GM18520 (cell line): ENCODE measurements around the gene SLC22A13.
"Not testable (repeated sequence)": the region's sequence is repeated elsewhere in the genome, so short reads cannot be mapped to it uniquely, and the experiment has no call there.

Source experiments
- ATAC-seq: cut with Tn5 transposase; IDR thresholded peaks from one replicate; pipeline ENCODE4 v1.9.1; 2021; ENCODE audit not compliant: unreplicated experiment

The SLC22A13 gene

DNA sequence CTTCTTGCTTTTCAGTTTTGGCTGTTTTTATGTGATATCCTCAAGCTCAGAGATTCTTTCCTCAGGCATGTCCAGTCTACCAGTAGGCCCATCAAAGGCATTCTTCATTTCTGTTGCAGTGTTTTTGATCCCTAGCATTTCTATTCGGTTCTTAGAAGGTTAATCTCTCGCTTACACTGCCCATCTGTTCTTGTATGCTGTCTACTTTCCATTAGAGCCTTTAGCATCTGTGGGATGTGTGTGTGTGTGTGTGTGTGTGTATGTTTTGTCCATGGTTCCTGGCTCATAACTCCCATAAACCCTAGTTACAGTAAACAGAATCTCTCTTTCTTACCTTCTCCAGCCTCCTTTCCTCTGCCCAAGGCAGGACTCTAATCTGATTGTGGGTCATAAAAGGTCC lies 5.1 kb upstream of the SLC22A13 start:
- no peak for ATAC-seq

DNA sequence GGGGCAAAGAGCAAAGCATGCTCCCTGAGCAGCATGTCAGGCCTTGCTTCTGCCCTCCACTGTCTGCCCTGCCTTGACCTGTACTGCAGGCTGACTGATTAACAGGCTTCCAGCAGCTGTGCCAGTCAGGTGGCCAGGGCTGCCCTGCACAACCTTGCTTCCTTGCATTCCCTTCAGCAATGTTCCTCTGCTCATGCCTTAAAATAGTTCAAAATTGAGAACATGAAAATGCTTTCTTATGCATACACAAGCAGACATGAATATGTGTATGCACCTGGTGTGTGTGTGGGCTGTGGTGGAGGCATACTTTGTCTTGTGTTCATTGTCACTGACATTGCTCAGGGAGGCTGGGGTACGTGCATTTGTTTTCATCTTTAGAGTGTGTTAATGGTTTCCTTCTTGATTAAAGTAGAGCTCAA lies 1.2 kb upstream of the SLC22A13 start:
- no peak for ATAC-seq

DNA sequence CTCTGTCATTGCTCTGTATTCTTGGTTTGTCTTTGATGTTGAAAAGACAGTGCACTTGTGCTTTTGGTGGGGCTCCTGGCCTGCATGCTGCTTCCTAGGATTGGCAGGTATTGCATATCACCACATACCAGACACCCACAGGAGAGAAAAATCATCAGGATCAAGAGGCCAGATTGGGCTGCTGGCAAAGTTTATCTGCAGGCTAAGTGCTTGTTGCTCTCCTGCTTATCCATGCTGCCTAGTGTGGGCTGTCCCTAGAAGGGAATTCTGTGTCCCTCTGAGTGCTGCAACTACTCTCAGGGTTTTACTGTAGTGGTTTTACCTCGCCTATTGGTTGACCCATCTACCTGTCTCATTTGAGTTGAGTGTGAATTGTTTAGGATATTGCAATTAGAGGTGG lies 833 bp upstream of the SLC22A13 start:
- ATAC-seq, result no peak

DNA sequence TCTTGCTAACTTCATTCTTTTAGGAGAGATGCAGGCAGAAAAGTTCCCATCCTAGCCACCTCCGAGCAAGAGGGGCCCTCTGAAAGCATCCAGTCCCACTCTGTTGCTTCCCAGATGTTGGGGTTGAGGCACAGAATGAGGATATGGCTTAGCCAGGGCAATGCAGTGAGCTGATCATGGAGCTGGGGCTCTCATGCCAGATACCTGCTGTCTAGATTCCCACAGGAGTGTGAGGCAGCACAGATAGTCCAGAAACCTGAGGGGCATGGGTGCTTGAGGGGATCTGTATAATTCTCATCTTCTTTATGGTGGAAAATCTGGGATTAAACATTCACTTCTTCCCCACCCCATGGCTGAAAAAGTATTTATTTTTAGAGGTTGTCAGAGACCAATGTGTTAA lies 1.2 kb downstream of the SLC22A13 start:
- no peak for ATAC-seq

DNA sequence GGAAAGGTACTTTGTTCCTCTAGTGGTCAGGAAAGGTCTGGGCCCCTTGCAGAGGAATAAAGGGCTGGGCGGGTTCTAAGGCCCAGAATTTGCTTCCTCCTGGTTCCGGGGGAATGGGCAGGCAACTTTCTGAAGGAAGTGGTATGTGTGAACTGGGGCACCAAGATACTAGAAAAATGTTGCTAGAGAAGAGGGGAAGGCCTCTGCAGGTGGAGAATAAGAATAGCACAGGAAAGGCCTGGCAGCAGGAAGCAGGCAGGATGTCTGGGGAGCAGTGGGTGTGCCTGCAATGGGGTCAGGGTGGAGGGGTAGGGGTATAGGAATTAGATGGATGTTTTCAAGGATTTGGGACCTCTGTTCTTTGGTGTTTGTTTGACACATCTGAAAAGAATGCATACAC lies 2.0 kb downstream of the SLC22A13 start:
- no peak for ATAC-seq

DNA sequence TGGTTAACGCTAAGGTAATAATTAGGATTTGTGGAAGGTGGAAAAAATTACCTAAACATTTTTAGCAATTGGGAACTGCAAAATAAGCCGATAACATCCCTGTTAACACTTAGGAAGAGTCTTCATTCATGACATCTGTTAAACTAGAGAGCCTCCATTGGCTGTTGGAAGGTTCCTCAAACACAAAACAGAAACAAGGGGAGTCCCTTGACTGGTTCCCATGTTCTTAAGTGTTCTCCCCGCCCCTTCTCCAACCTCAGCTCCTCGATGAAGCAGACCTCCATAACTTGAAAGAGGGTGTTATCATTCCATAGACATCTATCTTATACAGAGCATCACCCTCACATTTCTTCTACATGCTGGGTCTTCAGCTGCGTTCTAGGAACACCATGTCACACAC lies 2.5 kb downstream of the SLC22A13 start:
- no peak for ATAC-seq

DNA sequence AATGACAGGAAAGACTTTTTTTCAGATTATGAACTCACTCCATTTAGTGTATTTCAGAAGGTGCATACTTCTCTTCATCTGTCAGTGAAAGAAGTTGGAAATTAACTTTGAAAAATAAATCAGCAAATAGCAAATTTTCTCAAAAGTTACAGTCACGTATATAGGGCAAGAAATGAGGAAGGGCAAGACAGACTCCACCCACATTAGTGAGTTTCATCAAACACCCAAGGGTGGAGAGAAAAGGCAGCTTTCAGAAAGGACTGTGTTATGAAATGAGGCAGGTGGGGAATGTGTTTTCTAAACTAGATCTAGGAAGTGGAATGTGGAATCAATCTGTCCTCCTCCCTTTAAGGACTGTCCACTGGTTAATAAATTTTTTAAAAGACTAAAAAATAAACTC lies 2.9 kb downstream of the SLC22A13 start:
- no peak for ATAC-seq

DNA sequence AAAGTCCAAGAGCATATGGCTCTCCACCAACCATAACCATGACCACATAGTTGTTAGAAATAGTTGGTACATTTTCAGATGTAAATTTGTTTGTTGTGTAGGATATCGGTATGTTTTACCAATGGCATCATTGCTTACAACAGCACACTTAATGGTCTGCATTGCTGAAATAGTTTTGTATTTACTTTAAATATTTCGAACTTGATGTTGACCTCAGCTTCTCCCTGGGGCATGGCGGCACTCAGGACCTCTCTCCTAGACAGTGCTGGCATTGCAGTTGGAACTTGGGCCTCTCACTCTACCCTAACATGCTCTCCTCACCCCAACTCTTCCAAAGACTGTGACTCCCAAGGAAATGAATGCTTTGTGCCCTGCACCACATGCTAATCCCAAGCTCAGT lies 5.0 kb downstream of the SLC22A13 start:
- ATAC-seq, result no peak

DNA sequence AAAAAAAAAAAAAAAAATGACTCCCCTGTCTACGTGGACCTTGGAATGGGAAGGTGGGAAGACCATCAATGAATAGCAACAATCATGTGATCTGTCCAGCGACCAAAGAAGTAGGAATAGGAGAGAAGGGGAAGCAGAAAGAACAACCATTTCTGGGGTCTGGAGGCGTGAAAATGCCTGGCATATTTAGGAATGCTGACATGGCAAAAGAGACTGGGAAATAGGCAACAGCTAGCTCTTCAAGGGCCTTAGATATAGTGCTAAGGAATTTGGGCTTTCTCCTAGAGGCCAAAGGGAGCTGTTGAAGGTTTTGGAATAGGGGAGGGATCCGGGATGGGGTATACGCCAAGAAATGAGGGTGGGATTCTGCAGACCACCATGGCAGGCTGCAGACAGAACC lies 5.9 kb downstream of the SLC22A13 start:
- ATAC-seq, result no peak

DNA sequence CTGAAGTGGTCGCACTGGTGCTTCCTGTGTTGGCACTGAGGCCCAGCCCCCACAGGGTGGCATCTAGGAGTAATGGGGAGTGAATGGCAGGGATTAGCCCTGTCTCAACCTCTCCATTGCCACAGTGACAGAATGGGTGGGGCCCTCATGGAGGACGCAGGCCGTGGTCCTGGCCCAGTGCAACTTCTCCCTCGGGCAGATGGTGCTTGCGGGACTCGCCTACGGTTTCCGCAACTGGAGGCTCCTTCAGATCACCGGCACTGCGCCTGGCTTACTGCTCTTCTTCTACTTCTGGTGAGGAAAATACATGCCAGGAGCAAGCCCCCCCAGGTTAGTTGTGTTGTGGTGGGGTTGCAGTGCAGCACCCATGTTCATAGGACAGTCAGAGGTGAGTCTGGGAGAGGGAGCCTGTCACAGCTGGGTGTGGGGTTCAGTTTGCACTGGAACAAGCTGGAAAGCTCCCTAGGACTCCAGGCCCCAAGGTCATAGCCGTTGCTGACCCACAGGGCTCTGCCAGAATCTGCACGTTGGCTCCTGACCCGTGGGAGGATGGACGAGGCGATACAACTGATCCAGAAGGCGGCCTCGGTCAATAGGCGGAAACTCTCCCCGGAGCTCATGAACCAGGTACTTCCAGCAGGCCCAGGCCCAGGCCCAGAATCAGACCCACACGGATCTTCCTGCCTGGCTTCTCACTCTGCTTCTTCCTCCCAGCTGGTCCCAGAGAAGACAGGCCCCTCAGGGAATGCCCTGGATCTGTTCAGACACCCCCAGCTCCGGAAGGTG lies 9.4 kb downstream of the SLC22A13 start:
- no peak for ATAC-seq

DNA sequence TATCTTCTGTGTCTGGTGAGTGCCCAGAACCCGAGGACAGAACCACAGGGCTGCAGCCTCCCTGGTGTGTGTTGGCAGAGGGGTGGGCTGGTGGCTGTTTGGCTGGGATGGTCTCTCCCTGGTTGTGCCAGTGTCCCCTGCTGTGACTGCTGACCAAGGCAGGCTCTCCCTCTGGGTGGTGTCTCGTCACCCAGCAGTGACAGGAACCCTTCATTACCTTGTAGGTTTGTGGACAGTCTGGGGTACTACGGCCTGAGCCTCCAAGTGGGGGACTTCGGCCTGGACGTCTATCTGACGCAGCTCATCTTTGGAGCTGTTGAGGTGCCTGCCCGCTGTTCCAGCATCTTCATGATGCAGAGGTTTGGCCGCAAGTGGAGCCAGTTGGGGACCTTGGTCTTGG lies 10.0 kb downstream of the SLC22A13 start:
- no peak for ATAC-seq

DNA sequence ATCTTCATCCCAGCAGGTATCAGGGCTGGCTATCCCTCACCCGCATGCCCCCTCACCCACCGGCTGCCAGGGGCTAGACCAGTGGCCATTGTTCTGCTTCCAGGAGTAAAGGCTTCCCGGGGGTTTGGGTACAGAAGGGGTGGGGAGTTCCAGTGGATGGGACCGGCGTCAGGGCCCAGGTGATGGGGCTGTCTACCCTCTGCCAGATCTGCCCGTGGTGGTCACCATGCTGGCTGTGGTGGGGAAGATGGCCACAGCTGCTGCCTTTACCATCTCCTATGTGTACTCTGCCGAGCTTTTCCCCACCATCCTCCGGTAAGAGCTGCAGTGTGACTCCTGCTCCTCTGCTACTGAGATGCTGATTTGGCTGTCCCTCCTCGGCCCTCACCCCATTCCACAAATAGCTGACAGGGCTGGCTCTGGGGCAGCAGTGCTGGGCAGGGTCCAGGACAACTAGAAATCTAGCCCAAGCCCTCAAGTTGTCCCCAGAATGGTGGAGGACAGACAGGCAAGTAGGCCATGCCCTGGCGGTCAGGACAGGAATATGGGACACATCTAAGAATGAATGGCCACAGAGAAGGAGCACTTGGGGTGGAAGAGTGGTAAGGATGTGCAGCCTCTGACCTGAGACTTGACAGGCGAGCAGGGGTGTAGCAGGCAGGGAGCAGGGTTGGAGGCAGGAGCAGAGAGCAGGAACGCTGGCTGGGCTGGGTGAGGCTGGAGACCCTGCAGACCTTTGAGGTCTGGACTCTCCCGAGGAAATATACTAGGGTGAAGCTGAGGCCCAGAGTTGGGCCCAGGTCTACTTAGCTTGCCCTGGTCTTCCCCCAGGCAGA lies 10.7 kb downstream of the SLC22A13 start:
- ATAC-seq, result no peak

DNA sequence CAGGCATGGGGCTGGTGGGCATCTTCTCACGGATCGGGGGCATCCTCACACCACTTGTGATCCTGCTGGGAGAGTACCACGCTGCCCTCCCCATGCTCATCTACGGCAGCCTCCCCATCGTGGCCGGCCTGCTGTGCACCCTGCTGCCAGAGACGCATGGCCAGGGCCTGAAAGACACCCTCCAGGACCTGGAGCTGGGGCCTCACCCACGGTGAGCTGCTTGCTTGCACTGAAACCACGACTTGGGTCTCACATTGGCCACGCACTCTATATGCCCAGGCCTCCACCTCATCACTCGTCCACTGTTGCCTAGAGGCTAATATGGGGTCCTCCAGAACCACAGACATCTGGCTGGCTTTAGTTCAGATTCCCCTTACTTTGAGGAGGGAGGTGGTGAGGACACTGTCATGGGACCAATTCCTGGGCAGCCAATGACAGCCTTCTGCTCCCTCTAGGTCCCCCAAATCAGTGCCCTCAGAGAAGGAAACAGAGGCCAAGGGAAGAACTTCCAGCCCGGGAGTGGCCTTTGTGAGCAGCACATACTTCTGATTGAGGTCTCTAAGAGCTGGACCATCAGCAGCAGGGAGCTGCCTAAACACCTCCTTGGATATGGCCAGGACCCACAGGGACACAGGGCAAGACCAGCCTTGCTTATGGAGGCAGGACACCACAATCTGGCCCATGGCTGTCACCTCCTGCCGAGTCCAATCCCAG lies 11.5 kb downstream of the SLC22A13 start:
- no peak for ATAC-seq

DNA sequence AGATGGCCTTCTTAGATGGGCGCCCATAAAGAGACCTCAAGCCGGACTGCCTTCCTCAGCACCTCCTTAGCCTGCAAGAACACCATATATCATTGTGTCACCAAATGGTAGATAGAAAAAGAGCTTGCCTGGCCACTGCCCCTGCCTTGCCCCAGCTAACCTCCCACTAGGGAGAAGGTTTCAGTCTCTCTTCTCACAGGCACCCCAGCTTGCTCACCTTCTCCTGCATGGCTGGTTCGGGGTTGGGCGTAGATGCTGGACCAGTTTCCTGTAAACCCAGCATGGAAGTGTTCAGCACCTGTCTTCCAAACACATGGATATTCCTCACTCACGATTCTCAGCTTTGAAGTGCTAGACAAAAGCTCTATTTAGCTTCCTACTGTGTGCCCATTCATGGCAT lies 13.2 kb downstream of the SLC22A13 start:
- ATAC-seq, result no peak

DNA sequence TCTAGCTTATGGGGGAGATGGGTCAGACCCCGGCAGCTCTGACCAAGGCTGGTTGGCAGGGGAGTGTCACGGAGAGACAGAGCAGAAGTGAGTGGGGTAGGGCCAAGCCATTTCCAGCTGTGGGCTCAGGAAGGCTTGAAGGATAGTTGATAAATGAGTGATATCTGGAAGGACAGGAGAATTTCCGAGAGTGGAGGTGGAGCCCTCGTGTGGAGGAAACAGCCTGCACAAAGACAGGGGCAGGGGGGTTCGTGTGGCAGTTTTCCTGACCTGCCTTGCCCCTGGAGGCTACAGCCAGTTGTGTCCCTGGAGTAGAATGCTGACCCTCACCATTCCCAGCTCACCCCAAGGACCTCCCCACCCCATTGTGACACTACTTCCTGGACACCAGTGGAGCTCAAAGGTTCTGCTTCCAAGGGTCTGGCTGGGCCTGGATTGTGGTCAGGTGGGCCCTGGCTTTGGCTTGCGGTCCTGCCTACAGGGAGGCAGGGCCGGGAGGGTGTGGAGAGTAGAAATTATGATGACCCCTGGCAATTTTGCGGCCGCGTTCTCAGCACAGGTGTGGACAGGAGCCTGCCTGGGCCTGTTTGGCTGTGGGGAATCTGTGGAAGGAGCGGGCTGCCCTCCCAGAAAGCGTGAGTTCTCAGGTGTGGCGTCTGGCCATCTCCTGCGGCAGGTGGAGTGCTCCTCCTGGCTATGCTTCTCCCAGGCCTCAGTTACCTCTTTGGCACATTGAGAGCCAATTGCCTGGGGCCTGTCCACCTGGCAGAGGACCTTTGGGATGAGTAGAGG lies 16.5 kb downstream of the SLC22A13 start, which contains the start of gene SLC22A14:
Gene SLC22A14 (plus strand): TSS at position 400 of the 792 bp plus-strand sequence. CDS start 23,733 bp downstream, outside the sequence.
- ATAC-seq, result no peak

DNA sequence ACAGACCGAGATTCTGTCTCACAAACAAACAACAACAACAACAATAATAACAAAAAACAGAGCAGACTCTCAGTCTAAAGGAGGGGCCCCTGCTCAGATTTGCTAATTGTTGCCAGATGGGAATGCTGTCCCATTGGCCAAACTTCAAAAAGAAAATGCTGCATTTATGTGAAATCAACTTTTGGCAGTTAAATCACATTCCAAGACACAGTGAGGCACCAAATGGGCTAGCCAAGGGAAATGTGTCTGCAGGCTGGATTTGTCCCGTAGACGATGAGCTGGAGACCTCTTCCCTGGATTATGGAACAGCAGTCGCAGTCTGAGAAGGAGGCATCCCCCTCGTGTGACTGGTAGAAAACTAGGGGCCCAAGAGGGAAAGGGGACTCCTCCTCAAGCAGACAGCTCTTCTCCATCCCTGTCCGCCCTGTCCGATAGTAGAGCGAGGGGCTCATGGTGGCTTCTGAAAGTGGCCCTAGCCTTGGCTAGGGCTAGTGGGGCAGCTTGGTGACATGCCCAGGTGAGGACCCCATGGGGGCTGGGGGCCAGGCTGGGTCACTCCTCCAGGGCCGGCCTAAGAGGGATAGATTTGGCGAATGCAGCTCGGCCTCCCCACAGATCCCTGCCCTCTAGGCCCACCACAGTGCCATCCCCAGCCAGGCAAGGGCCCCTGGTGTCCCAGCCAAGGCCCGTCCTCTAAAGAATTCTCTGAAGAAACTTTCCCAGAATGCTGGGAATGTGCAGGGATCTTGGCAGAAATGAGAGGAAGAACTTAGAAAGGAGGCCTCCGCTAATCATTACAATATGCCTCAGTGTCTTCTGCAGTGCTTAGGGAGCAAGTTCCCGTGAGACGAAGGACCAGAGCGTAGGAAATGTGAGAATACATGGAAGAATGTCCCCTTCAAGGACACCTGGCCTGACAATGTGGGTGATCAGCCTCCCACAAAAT lies 18.5 kb downstream of the SLC22A13 start:
- no peak for ATAC-seq

DNA sequence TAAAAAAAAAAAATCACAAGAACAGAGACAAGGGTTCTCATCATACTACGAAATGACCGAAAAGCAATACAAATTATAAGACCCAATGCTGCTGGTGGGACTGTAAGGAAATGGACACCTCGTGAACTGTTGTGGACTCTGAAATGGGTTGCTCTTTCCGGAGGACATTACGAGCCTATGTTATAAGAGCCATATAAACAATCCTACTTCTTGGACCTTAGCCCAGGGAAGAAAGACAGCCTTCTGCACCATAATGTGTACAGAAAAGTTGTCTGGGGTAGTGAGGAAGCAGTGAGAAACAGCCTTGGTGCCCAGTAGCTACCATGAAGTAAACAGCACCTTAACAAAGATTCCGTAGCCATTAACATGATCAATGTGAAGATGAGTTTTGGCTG lies 19.1 kb downstream of the SLC22A13 start:
- no peak for ATAC-seq

DNA sequence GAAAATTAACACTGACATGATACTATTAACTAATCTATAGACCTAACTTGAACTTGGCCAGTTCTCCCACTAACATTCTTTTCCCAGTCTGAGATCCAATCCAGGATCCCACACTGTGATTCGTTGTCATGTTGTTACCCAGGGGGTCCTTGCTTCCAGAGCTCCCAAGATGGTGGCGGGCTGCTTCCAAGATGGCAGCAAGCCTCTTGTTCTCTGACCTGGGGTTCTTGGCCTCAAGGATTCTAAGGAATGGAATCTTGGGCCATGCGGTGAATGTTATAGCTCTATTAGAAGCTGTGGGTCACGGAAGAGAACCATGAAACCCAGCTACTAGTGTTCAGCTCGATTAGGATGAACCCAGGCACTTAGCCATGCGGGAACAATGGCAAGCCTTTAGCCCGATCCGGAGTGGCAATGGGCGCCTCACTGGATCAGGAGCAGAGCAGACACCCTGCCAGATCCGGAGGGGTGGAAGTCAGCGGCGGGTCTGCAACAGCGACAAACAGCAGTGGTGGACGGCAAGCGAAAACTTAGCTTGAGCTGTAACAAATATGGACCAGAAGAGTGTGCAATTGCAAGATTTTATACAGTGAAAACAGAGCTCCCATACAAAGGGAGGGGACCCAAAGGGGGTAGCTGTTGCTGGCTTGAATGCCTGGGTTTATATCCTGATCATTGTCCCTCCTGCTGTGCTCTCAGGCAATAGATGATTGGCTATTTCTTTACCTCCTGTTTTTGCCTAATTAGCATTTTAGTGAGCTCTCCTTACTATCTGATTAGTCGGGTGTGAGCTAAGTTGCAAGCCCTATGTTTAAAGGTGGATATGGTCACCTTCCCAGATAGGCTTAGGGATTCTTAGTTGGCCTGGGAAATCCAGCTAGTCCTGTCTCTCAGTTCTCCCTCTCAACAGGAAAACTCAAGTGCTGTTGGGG lies 23.9 kb downstream of the SLC22A13 start:
- ATAC-seq, result not testable (repeated sequence)

DNA sequence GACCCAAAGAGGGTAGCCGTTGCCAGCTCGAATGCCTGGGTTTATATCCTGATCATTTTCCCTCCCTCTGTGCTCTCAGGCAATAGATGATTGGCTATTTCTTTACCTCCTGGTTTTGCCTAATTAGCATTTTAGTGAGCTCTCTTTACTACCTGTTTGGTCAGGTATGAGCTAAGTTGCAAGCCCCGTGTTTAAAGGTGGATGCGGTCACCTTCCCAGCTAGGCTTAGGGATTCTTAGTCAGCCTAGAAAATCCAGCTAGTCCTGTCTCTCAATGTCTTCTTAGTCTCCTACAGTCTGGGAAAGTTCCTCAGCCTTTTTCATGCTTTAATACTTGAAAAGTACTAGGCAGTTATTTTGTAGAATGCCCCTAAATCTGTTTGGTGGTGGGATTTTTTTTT lies 31.4 kb downstream of the SLC22A13 start:
- not testable (repeated sequence) for ATAC-seq
